ENCODE data around the gene ERCC3.

Gene ERCC3

DNA sequence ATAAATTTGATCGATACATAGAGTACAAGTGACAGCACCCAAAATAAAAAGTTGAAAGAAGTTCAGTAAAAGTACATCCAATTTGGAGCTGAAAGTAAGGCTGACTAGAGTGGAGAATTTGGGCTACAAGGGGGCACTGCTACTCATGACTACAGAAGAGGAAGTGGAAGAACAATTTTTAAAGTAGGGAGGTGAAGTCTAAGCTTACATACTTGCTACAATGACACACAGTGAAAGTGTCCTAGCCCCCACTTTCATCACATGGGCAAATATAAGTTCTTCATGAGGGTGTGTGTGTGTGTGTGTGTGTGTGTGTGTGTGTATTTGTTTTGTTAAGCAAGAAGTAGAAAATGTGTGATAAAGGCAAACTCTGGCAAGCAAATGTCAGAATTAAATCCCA is 48.2 kb upstream of the ERCC3 start:
- ATAC-seq: no peak
- TF ChIP-seq PPARA (CRISPR knock-in tag; IDR thresholded peaks at IDR 0.05; ENCODE audit: borderline replicate concordance): no peak
- TF ChIP-seq RARB (CRISPR knock-in tag; IDR thresholded peaks at IDR 0.05): no peak
- TF ChIP-seq ZNF565 (CRISPR knock-in tag; conservative IDR thresholded peaks at IDR 0.05; ENCODE audit: low read depth): no peak
- no peak for TF ChIP-seq ZC3H10 (CRISPR knock-in tag; IDR thresholded peaks at IDR 0.05)
- TF ChIP-seq, protein P1, sequence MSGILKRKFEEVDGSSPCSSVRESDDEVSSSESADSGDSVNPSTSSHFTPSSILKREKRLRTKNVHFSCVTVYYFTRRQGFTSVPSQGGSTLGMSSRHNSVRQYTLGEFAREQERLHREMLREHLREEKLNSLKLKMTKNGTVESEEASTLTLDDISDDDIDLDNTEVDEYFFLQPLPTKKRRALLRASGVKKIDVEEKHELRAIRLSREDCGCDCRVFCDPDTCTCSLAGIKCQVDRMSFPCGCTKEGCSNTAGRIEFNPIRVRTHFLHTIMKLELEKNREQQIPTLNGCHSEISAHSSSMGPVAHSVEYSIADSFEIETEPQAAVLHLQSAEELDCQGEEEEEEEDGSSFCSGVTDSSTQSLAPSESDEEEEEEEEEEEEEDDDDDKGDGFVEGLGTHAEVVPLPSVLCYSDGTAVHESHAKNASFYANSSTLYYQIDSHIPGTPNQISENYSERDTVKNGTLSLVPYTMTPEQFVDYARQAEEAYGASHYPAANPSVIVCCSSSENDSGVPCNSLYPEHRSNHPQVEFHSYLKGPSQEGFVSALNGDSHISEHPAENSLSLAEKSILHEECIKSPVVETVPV (CRISPR knock-in tag; IDR thresholded peaks at IDR 0.05): no peak
- no peak for TF ChIP-seq TCF4 (CRISPR knock-in tag; IDR thresholded peaks at IDR 0.05; ENCODE audit: borderline replicate concordance)
- no peak for TF ChIP-seq TOX (CRISPR knock-in tag; IDR thresholded peaks at IDR 0.05; ENCODE audit: borderline replicate concordance)
- no peak for TF ChIP-seq ZNF8 (CRISPR knock-in tag; IDR thresholded peaks at IDR 0.05)
- TF ChIP-seq ISL1 (CRISPR knock-in tag; IDR thresholded peaks at IDR 0.05): no peak
- TF ChIP-seq ZFP30 (CRISPR knock-in tag; IDR thresholded peaks at IDR 0.05): no peak

DNA sequence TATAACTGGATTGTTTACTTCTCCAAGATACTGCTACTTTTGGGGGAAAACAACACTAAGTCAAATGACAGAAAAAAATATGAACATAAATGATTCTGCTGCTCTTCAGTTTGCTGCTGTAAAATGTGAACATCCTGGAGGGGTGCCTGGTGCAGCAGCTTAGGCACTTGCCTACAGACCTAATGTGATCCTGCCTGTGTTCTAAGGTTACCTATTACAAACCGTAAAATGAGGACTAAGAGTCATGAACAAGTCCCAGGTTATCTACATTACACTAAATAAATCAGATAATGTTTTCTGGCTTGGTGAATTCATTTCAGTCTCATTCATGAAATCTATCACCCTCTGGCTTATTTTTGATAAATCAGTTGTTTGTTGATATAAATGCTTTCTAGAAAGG is 38.4 kb upstream of the ERCC3 start:
- no peak for ATAC-seq
- TF ChIP-seq TCF4 (CRISPR knock-in tag; IDR thresholded peaks at IDR 0.05; ENCODE audit: borderline replicate concordance) (no peak), TOX (CRISPR knock-in tag; IDR thresholded peaks at IDR 0.05; ENCODE audit: borderline replicate concordance) (no peak), GLIS3 (CRISPR knock-in tag; IDR thresholded peaks at IDR 0.05) (no peak), ZFP30 (CRISPR knock-in tag; IDR thresholded peaks at IDR 0.05) (no peak)

DNA sequence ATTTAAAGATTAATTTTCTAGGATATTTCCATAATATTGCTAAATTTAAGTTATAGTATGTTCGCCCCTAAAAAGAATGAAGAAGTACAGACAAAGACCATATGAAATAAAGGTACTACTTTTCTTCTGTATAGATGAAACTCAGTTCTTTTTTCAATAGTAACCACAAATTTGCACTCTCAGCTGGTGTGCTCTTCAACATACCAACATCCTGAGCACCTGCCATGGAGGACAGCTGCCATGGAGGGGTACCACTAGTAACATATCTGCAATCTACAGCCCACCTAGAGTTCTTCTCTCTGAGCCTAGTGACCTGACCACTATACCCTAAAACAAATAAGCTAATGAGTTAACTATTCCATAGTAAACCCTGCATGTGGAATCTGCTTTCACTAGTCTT is 36.8 kb upstream of the ERCC3 start:
- no peak for ATAC-seq
- no peak for TF ChIP-seq ZFP30 (CRISPR knock-in tag; IDR thresholded peaks at IDR 0.05)
- TF ChIP-seq, protein P2, sequence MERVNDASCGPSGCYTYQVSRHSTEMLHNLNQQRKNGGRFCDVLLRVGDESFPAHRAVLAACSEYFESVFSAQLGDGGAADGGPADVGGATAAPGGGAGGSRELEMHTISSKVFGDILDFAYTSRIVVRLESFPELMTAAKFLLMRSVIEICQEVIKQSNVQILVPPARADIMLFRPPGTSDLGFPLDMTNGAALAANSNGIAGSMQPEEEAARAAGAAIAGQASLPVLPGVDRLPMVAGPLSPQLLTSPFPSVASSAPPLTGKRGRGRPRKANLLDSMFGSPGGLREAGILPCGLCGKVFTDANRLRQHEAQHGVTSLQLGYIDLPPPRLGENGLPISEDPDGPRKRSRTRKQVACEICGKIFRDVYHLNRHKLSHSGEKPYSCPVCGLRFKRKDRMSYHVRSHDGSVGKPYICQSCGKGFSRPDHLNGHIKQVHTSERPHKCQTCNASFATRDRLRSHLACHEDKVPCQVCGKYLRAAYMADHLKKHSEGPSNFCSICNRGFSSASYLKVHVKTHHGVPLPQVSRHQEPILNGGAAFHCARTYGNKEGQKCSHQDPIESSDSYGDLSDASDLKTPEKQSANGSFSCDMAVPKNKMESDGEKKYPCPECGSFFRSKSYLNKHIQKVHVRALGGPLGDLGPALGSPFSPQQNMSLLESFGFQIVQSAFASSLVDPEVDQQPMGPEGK (CRISPR knock-in tag; IDR thresholded peaks at IDR 0.05; ENCODE audit: borderline replicate concordance): no peak
- TF ChIP-seq ZNF8 (CRISPR knock-in tag; IDR thresholded peaks at IDR 0.05): no peak
- TF ChIP-seq, protein P1 (CRISPR knock-in tag; IDR thresholded peaks at IDR 0.05): no peak
- TF ChIP-seq OSR1 (CRISPR knock-in tag; IDR thresholded peaks at IDR 0.05): no peak
- no peak for TF ChIP-seq ISL1 (CRISPR knock-in tag; IDR thresholded peaks at IDR 0.05)

DNA sequence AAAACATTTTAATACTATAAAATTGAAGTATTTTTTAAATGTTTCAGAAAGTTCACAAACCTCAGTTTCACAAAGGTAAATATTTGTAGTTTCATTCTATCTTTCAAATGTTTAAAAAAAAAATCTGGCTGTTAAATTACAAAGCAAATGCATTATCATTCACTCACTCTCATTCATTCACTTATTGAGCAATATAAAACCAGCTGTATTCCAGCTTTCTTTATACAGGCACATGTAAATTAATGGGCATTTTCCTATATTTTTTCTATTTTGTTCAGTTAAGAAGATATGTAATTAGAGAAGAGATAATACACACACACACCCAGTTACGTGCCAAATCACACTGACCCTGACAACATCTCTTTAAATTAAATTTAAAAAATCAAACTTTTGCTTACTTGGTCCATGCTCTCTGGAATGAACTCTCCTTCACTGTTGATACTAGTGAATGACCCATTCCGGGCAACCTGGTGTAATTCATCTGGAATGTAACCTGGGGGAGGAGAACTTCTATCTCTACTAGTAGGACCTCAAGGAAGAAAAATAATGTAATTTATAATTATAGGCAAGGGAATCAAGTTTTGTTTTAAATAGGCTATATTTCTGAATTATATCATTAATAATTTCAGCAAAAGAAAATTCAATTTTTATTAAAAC is 32.5 kb upstream of the ERCC3 start:
- no peak for ATAC-seq
- TF ChIP-seq, protein P3, sequence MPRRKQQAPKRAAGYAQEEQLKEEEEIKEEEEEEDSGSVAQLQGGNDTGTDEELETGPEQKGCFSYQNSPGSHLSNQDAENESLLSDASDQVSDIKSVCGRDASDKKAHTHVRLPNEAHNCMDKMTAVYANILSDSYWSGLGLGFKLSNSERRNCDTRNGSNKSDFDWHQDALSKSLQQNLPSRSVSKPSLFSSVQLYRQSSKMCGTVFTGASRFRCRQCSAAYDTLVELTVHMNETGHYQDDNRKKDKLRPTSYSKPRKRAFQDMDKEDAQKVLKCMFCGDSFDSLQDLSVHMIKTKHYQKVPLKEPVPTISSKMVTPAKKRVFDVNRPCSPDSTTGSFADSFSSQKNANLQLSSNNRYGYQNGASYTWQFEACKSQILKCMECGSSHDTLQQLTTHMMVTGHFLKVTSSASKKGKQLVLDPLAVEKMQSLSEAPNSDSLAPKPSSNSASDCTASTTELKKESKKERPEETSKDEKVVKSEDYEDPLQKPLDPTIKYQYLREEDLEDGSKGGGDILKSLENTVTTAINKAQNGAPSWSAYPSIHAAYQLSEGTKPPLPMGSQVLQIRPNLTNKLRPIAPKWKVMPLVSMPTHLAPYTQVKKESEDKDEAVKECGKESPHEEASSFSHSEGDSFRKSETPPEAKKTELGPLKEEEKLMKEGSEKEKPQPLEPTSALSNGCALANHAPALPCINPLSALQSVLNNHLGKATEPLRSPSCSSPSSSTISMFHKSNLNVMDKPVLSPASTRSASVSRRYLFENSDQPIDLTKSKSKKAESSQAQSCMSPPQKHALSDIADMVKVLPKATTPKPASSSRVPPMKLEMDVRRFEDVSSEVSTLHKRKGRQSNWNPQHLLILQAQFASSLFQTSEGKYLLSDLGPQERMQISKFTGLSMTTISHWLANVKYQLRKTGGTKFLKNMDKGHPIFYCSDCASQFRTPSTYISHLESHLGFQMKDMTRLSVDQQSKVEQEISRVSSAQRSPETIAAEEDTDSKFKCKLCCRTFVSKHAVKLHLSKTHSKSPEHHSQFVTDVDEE (CRISPR knock-in tag; IDR thresholded peaks at IDR 0.05): no peak
- TF ChIP-seq ZNF70 (CRISPR knock-in tag; IDR thresholded peaks at IDR 0.05) (peak; percentile 72), ISL1 (CRISPR knock-in tag; IDR thresholded peaks at IDR 0.05) (no peak), BACH2 (CRISPR knock-in tag; IDR thresholded peaks at IDR 0.05; ENCODE audit: borderline replicate concordance) (no peak)
- TF ChIP-seq, protein P1 (CRISPR knock-in tag; IDR thresholded peaks at IDR 0.05): no peak
